PFSK-1 (cell line): ENCODE measurements around the gene NPAS2.

Experiments
- FOXP2 ChIP-seq: optimal IDR thresholded peaks from 2 replicates; pipeline ENCODE3; 2011; ENCODE audit warnings: borderline replicate concordance, control low read depth, inconsistent platforms; ENCODE audit not compliant: insufficient read depth; ENCODE audit errors: extremely low read length, extremely low read depth
- POLR2AphosphoS5 ChIP-seq: IDR thresholded peaks from 2 replicates; pipeline ENCODE4 v1.6.1; 2012; ENCODE audit warnings: low read depth, mild to moderate bottlenecking, control low read depth, low read length, moderate library complexity
- SIN3A ChIP-seq: IDR thresholded peaks from 2 replicates; pipeline ENCODE4 v1.6.1; 2012; ENCODE audit warnings: mild to moderate bottlenecking, low read length, moderate library complexity, borderline replicate concordance; ENCODE audit not compliant: insufficient read depth
- TAF1 ChIP-seq: IDR thresholded peaks from 2 replicates; pipeline ENCODE4 v1.6.1; 2012; ENCODE audit warnings: low read length, control low read depth, borderline replicate concordance; ENCODE audit not compliant: insufficient read depth

NPAS2 gene

GRCh38 chr2:101045330-101045729, 225.4 kb downstream of the NPAS2 start:
- TF ChIP-seq SIN3A, result no peak
- TF ChIP-seq POLR2AphosphoS5, result no peak
- no peak for TF ChIP-seq TAF1
- no peak for TF ChIP-seq FOXP2
